Caco-2 (cell line): Measurements from ENCODE around the gene PARP3. TPM values are rescaled to one million over a fixed set of nuclear protein-coding genes. Genes with fewer than 3 reads are reported as not detected.
A peak's percentile ranks its signal among the peaks of the same experiment; 100 is the strongest.

Experiments used
- BruUV-seq: library from RNA; stranded (reverse); fragments of 400-500 nt; replicated peaks from 2 replicates; lab custom pipeline; 2021; lab: Mats Ljungman, UMichigan
- CTCF ChIA-PET: fragments of 300-600 bp; sonication (Branson Sonifier 250); formaldehyde crosslinking; loops from one replicate; lab custom pipeline; 2022; ENCODE audit warnings: antibody characterized with exemption; lab: Charles Lee
- POLR2A ChIA-PET: fragments of 300-600 bp; sonication (Branson Sonifier 250); formaldehyde crosslinking; loops from one replicate; lab custom pipeline; 2022; ENCODE audit warnings: antibody characterized with exemption; lab: Charles Lee
- DNase-seq, 2 experiments: peaks; one replicate each; pipeline versions ENCODE4 v3.0.0 to v3.0.0-alpha.2; 2020 to 2022
- H3K27me3 ChIP-seq: replicated peaks from 2 replicates; pipeline ENCODE4 v1.6.0; 2011; ENCODE audit warnings: low read length; ENCODE audit not compliant: control insufficient read depth, insufficient read depth
- H3K36me3 ChIP-seq: 2 replicates; pipeline ENCODE4 v1.5.1; 2011; ENCODE audit warnings: low read length; ENCODE audit not compliant: control insufficient read depth, insufficient read depth
- H3K4me1 ChIP-seq: fragments of 250-450 bp; sonication (Bioruptor Pico); 2 replicates; pipeline ENCODE4 v1.5.1; 2020; ENCODE audit warnings: mild to moderate bottlenecking
- H3K4me3 ChIP-seq: 2 replicates; pipeline ENCODE4 v1.5.1; 2011; ENCODE audit warnings: low read depth, mild to moderate bottlenecking, control low read depth, low read length
- H3K9me3 ChIP-seq: fragments of 250-450 bp; sonication (Bioruptor Pico); 2 replicates; pipeline ENCODE4 v1.5.1; 2020; ENCODE audit warnings: mild to moderate bottlenecking, moderate library complexity
- H3K27ac Mint-ChIP-seq: one replicate; pipeline ENCODE4 v1.8.0; 2022; ENCODE audit warnings: mixed read lengths; ENCODE audit not compliant: unreplicated experiment
- H3K27me3 Mint-ChIP-seq: one replicate; pipeline ENCODE4 v1.8.0; 2022; ENCODE audit warnings: mixed read lengths; ENCODE audit not compliant: insufficient read depth, unreplicated experiment
- H3K36me3 Mint-ChIP-seq: one replicate; pipeline ENCODE4 v1.8.0; 2022; ENCODE audit warnings: mild to moderate bottlenecking, mixed read lengths; ENCODE audit not compliant: insufficient read depth, unreplicated experiment
- H3K4me1 Mint-ChIP-seq: one replicate; pipeline ENCODE4 v1.8.0; 2022; ENCODE audit warnings: low read depth, mixed read lengths; ENCODE audit not compliant: unreplicated experiment
- H3K4me3 Mint-ChIP-seq: one replicate; pipeline ENCODE4 v1.8.0; 2022; ENCODE audit warnings: mild to moderate bottlenecking, moderate library complexity, mixed read lengths; ENCODE audit not compliant: unreplicated experiment
- H3K9me3 Mint-ChIP-seq: one replicate; pipeline ENCODE4 v1.8.0; 2022; ENCODE audit warnings: mixed read lengths; ENCODE audit not compliant: unreplicated experiment
- CTCF ChIP-seq, 2 experiments: fragments of 200-600 bp in 1 of 2; IDR thresholded peaks; 1 replicate in 1 of 2; 2 replicates in 1 of 2; pipeline versions ENCODE4 v1.5.1 to v1.8.0; 2011 to 2022; ENCODE audit warnings: antibody characterized with exemption in 1 of 2, control low read depth in 1 of 2, inconsistent platforms in 1 of 2, low read depth in 1 of 2, low read length in 1 of 2, mild to moderate bottlenecking in 1 of 2, moderate library complexity in 1 of 2; ENCODE audit not compliant: insufficient read depth in 1 of 2, severe bottlenecking in 1 of 2, unreplicated experiment in 1 of 2
- intact Hi-C: fragments of 100-400 bp; cut with micrococcal nuclease; formaldehyde crosslinking; loops from one replicate; pipeline ENCODE4 v1.10.0; 2022; ENCODE audit not compliant: unreplicated experiment
- total RNA-seq: library from RNA; stranded (reverse); gene quantifications from 2 replicates; pipeline ENCODE4 v1.2.3, GENCODE V29; 2022

The PARP3 gene
- total RNA-seq, 1 experiment from 2014 or later = 3.3 TPM

DNA sequence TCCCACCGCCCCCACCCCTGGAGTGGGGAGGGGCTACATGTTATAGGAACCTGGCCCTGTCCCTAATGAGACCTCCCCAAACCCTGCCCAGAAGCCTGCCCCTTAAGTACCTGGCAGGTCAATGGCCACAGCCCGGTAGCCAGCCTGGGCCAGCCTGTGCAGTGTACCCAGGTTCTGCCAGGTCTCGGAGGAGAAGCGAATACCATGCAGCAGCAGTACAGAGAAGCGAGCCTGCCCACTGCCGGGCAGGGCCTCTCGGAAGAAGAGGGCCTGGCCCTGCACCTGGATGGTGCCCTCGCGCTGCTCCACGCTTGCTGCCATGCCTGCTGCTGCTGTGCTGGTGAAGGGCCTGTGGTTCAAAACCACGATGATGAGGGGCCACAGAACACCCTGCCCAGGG, 29.2 kb downstream of the PARP3 start:
- H3K4me1 Mint-ChIP-seq = peaks cover 13% of the 10 kb centered on the region
- intact Hi-C loops = no loop called here
- Histone ChIP-seq H3K9me3 (no peaks in the 10 kb centered on the region), H3K4me3 (no peak overlapping the region), H3K36me3 (no peaks in the 10 kb centered on the region), H3K27me3 (no peaks in the 10 kb centered on the region), H3K4me1 (peaks cover 24% of the 10 kb centered on the region)
- no peak overlapping the region for H3K4me3 Mint-ChIP-seq
- no peaks in the 10 kb centered on the region for H3K9me3 Mint-ChIP-seq
- no peak for DNase-seq
- H3K27me3 Mint-ChIP-seq = no peaks in the 10 kb centered on the region
- no TSS peak for BruUV-seq
- CTCF ChIA-PET = no interaction called here
- peaks cover 23% of the 10 kb centered on the region for H3K36me3 Mint-ChIP-seq
- POLR2A ChIA-PET = no interaction called here
- H3K27ac Mint-ChIP-seq = no peak overlapping the region
- no peak for TF ChIP-seq CTCF (IDR thresholded peaks at IDR 0.05; ENCODE audit: insufficient read depth in 1 of 2, low read depth in 1 of 2, low read length in 1 of 2, severe bottlenecking in 1 of 2, unreplicated experiment in 1 of 2)

- H3K4me1 ChIP-seq = peaks cover 12% of the 10 kb centered on the region
- peaks cover 7% of the 10 kb centered on the region for H3K4me1 Mint-ChIP-seq
- POLR2A ChIA-PET = interaction anchor here (0.5 to 2.5 kb wide), 4 partner anchors 8 to 32 kb away, joined by 3 to 30 read pairs (median 5); partner anchors contain the start of genes ACY1, PARP3, RPL29 and RRP9
Measured at GRCh38 chr3:51974277-51974962, 32.3 kb downstream of the PARP3 start.

More at GRCh38 chr3:51974277-51974962, 32.3 kb downstream of the PARP3 start:
- Mint-ChIP-seq H3K4me3 (peak overlapping the region; percentile 91), H3K36me3 (peaks cover 17% of the 10 kb centered on the region), H3K27ac (peak overlapping the region; percentile 74), H3K9me3 (no peaks in the 10 kb centered on the region), H3K27me3 (no peaks in the 10 kb centered on the region)
- CTCF ChIA-PET = interaction anchor here (0.5 to 2.6 kb wide), 7 partner anchors 8 to 1357 kb away, joined by 3 to 51 read pairs (median 4); partner anchors contain the start of genes ACY1, DCAF1, MAPKAPK3 and PARP3
- H3K36me3 ChIP-seq = no peaks in the 10 kb centered on the region
- DNase-seq = no peak
- intact Hi-C loops = loop anchor here (1.0 to 2.0 kb wide), 3 partner anchors 8 to 32 kb away; partner anchors contain the start of gene PARP3
- H3K9me3 ChIP-seq = no peaks in the 10 kb centered on the region
- H3K27me3 ChIP-seq = no peaks in the 10 kb centered on the region
- peak in 1 of 2 experiments; percentile 2 for TF ChIP-seq CTCF (IDR thresholded peaks at IDR 0.05; ENCODE audit: insufficient read depth in 1 of 2, low read depth in 1 of 2, low read length in 1 of 2, severe bottlenecking in 1 of 2, unreplicated experiment in 1 of 2)
- BruUV-seq = no TSS peak
- H3K4me3 ChIP-seq = peak overlapping the region; percentile 71
